Measurements from ENCODE around the gene EMILIN2. TPM values are rescaled to one million over a fixed set of nuclear protein-coding genes. Genes with fewer than 3 reads are reported as not detected.

The EMILIN2 gene
- total RNA-seq, 2 experiments from 2014 or later: 17.3 to 19.4 TPM

DNA sequence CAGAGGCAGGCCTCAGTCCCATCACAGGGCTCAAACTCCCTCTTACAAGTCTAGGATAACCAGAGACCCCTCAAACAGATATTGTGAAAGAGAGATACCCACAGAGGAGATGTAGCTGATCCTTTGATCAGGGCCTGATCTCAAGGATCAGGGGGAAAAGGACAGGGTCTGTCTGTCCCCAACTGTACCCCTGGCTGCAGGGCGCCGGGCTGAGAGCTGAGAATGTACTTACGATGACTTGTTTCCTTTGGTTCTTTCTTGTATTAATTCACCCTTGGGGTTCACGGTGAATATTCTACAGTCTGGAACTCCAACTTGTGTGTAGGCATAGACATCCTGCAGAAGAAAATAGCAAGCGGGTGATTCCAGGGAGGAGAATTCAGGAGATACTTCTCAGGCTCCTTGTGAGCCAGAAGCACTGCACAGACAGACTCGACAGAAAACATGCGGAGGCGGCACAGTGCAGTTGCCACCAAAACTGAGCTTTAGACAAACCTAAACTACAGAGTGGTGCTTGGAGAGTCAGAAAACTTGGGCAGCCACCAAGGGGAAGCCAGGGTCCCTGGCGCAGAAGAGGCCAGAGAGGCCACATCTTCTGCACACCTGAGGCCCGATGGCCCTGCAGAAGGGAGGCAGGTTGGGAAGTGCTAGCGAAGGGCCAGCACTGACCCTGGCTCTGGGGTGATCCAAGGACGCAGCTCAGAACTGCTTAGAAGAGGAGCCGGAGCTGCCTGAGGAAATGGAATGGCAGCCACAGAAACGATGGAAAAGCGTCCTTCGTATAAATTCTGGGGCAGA is 73.9 kb downstream of the EMILIN2 start:
- Mint-ChIP-seq H3K27me3 (no peaks in the 10 kb centered on the region), H3K4me3 (no peak overlapping the region), H3K27ac (peak overlapping the region; percentile 58), H3K36me3 (ENCODE audit: low read depth) (peaks cover 77% of the 10 kb centered on the region), H3K9me3 (no peaks in the 10 kb centered on the region), H3K4me1 (ENCODE audit: low read depth) (peaks cover 28% of the 10 kb centered on the region)
- intact Hi-C loops (cut with micrococcal nuclease): no loop called here
- DNase-seq (no peak), ATAC-seq (no peak)
- ChIA-PET CTCF (interaction anchor here (1.2 to 1.8 kb wide), 3 partner anchors 12 to 208 kb away, joined by 3 to 5 read pairs (median 4); no protein-coding TSS in a partner anchor), POLR2A (interaction anchor here (0.7 to 2.5 kb wide), 3 partner anchors 10 to 97 kb away, joined by 3 to 13 read pairs (median 5); no protein-coding TSS in a partner anchor)
- TF ChIP-seq, protein P1, sequence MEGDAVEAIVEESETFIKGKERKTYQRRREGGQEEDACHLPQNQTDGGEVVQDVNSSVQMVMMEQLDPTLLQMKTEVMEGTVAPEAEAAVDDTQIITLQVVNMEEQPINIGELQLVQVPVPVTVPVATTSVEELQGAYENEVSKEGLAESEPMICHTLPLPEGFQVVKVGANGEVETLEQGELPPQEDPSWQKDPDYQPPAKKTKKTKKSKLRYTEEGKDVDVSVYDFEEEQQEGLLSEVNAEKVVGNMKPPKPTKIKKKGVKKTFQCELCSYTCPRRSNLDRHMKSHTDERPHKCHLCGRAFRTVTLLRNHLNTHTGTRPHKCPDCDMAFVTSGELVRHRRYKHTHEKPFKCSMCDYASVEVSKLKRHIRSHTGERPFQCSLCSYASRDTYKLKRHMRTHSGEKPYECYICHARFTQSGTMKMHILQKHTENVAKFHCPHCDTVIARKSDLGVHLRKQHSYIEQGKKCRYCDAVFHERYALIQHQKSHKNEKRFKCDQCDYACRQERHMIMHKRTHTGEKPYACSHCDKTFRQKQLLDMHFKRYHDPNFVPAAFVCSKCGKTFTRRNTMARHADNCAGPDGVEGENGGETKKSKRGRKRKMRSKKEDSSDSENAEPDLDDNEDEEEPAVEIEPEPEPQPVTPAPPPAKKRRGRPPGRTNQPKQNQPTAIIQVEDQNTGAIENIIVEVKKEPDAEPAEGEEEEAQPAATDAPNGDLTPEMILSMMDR (IDR thresholded peaks at IDR 0.05): no peak

DNA sequence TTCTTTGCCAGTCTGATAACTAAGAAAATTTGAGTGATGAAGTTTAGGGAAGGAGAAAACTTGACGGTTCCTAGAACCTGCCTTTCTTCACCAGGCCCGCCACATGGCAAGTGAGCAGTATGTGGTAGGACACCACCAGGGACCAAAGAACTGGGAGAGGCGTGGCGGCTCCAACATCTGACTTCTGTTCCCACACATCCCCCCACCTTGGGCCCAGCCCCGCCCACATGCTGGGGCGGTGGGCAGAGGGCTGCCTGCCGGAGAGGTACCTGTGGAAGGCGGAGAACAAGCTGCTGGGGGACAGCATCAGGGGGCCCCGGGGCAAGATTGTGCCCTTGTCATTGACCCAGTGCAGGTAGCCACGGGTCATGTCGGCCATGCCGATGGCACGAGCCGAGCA is 75.0 kb downstream of the EMILIN2 start:
- DNase-seq (no peak), ATAC-seq (no peak)
- Mint-ChIP-seq H3K36me3 (ENCODE audit: low read depth) (peaks cover 78% of the 10 kb centered on the region), H3K4me3 (no peak overlapping the region), H3K4me1 (ENCODE audit: low read depth) (peaks cover 23% of the 10 kb centered on the region), H3K27ac (no peak overlapping the region), H3K27me3 (no peaks in the 10 kb centered on the region), H3K9me3 (no peaks in the 10 kb centered on the region)
- intact Hi-C loops (cut with micrococcal nuclease): no loop called here
- ChIA-PET CTCF (no interaction called here), POLR2A (no interaction called here)
- TF ChIP-seq, protein P1 (IDR thresholded peaks at IDR 0.05): no peak

DNA sequence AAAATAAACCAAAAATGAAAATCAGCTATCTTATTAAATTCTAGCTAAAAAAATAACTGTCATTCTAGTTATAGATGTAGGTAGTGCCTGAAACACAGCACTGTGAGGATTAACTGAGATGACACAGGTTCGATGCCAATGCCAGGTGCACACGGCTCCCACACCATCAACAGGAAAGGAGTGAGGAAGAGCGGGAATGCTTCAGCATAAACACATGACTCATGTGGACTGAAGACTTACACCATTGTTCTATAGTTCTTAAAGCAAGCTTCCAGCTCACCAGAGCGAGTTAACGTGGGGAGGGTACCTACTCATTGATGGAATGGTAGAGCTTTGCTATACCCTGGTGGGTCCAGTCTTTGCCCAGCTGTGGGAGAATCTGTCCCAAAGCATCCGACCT is 76.7 kb downstream of the EMILIN2 start:
- Mint-ChIP-seq H3K36me3 (ENCODE audit: low read depth) (peaks cover 77% of the 10 kb centered on the region), H3K9me3 (no peaks in the 10 kb centered on the region)

DNA sequence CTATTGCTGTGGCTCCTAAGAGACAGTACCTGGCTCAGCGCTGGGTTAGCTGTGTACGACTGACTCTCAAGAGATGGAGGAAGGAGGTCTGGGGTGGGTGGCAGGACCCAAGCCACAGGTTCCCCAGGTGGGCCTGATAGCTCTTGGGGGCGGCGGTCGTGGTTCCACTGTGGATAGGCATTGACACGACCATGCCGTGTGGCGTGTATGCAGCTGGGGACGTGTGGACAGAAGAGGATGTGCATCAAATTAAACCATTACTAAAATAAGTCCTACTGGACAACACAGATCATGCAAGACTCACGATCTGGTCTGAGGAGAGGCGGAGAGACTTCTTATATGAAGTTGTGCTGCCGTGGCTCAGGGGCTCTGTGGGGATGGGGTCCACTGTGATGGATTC is 78.1 kb downstream of the EMILIN2 start:
- ChIA-PET CTCF (interaction anchor here (1.1 to 1.7 kb wide), 4 partner anchors 60 to 321 kb away, joined by 3 to 6 read pairs (median 4); no protein-coding TSS in a partner anchor), POLR2A (interaction anchor here (0.6 to 1.6 kb wide), 4 partner anchors 11 to 24 kb away, joined by 3 to 4 read pairs (median 3); no protein-coding TSS in a partner anchor)
- TF ChIP-seq, protein P1 (IDR thresholded peaks at IDR 0.05): no peak
- intact Hi-C loops (cut with micrococcal nuclease): no loop called here
- ATAC-seq: no peak
- no peak for DNase-seq
- H3K36me3 Mint-ChIP-seq (ENCODE audit: low read depth): peaks cover 75% of the 10 kb centered on the region
- H3K27me3 Mint-ChIP-seq: no peaks in the 10 kb centered on the region
- H3K9me3 Mint-ChIP-seq: no peaks in the 10 kb centered on the region
- H3K4me1 Mint-ChIP-seq (ENCODE audit: low read depth): no peaks in the 10 kb centered on the region
- H3K27ac Mint-ChIP-seq: no peak overlapping the region
- no peak overlapping the region for H3K4me3 Mint-ChIP-seq

More for the DNA sequence above, 76.7 kb downstream of the EMILIN2 start:
- ATAC-seq (no peak), DNase-seq (no peak)
- intact Hi-C loops (cut with micrococcal nuclease): no loop called here
- H3K27ac Mint-ChIP-seq: no peak overlapping the region
- ChIA-PET POLR2A (interaction anchor here (1.3 to 1.6 kb wide), 2 partner anchors 9 to 11 kb away, joined by 4 to 6 read pairs; no protein-coding TSS in a partner anchor), CTCF (interaction anchor here (0.6 to 1.9 kb wide), 7 partner anchors 8 to 323 kb away, joined by 3 to 9 read pairs (median 3); no protein-coding TSS in a partner anchor)
- H3K27me3 Mint-ChIP-seq: no peaks in the 10 kb centered on the region
- H3K4me3 Mint-ChIP-seq: no peak overlapping the region
- H3K4me1 Mint-ChIP-seq (ENCODE audit: low read depth): peaks cover 11% of the 10 kb centered on the region
- TF ChIP-seq, protein P1 (IDR thresholded peaks at IDR 0.05): no peak

DNA sequence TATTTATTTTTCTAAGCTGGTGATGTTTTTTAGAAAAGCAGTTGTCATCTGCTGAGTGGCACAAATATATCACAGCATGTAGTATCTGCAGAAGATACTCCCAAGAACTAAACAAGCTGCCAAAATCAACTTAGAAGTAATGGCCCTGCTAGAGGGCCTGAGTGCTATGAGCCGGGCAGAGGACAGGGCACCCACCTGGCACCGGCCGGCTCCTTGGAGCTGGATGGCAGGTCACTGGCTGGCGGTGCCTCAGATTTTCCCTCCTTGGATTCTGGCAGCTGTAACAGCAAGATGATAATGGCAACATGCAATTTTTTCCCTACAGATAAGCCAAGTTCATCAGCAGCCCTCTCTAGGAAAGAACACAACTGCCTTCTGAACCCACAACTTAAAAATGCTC is 79.7 kb downstream of the EMILIN2 start:
- ChIA-PET POLR2A (interaction anchor here (1.4 to 2.6 kb wide), 2 partner anchors 11 to 19 kb away, joined by 4 to 7 read pairs; no protein-coding TSS in a partner anchor), CTCF (interaction anchor here (1.1 to 4.0 kb wide), 2 partner anchors 68 to 203 kb away, joined by 3 to 17 read pairs; no protein-coding TSS in a partner anchor)
- H3K27ac Mint-ChIP-seq: no peak overlapping the region
- H3K9me3 Mint-ChIP-seq: no peaks in the 10 kb centered on the region
- no peaks in the 10 kb centered on the region for H3K4me1 Mint-ChIP-seq (ENCODE audit: low read depth)
- TF ChIP-seq, protein P1 (IDR thresholded peaks at IDR 0.05): no peak
- intact Hi-C loops (cut with micrococcal nuclease): no loop called here
- peaks cover 74% of the 10 kb centered on the region for H3K36me3 Mint-ChIP-seq (ENCODE audit: low read depth)
- H3K4me3 Mint-ChIP-seq: no peak overlapping the region
- no peak for ATAC-seq
- H3K27me3 Mint-ChIP-seq: no peaks in the 10 kb centered on the region
- no peak for DNase-seq
